Pons (tissue), 1 donor: ENCODE measurements around the gene POU4F3.
A peak's percentile ranks its signal among the peaks of the same experiment; 100 is the strongest.

Source experiments
- DNase-seq: peaks from one replicate; pipeline ENCODE4 v3.0.0-alpha.2; 2016; ENCODE audit warnings: low spot score

Gene POU4F3

GRCh38 chr5:146339715-146340259, 1.1 kb downstream of the POU4F3 start:
- DNase-seq = no peak

- DNase-seq = no peak
Observed at GRCh38 chr5:146340260-146341081, 1.8 kb downstream of the POU4F3 start.

- DNase-seq = no peak
Observed at GRCh38 chr5:146341854-146342253, 3.2 kb downstream of the POU4F3 start.

GRCh38 chr5:146342519-146342881, 3.9 kb downstream of the POU4F3 start:
- no peak for DNase-seq

- no peak for DNase-seq
Observed at GRCh38 chr5:146342882-146343865, 4.5 kb downstream of the POU4F3 start.

GRCh38 chr5:146344155-146345118, 5.8 kb downstream of the POU4F3 start:
- no peak for DNase-seq

GRCh38 chr5:146345240-146345577, 6.6 kb downstream of the POU4F3 start:
- no peak for DNase-seq

- DNase-seq = no peak
Observed at GRCh38 chr5:146345578-146346366, 7.1 kb downstream of the POU4F3 start.

GRCh38 chr5:146357126-146357525, 18.5 kb downstream of the POU4F3 start:
- no peak for DNase-seq

GRCh38 chr5:146359836-146360235, 21.2 kb downstream of the POU4F3 start:
- DNase-seq = no peak

GRCh38 chr5:146363161-146363874, 24.7 kb downstream of the POU4F3 start:
- DNase-seq = peak; percentile 18

GRCh38 chr5:146365618-146366017, 27.0 kb downstream of the POU4F3 start:
- DNase-seq = no peak

- DNase-seq = no peak
Observed at GRCh38 chr5:146366904-146367303, 28.3 kb downstream of the POU4F3 start.

- no peak for DNase-seq
Observed at GRCh38 chr5:146368137-146368536, 29.5 kb downstream of the POU4F3 start.

- DNase-seq = no peak
Observed at GRCh38 chr5:146369691-146370090, 31.1 kb downstream of the POU4F3 start.

GRCh38 chr5:146376821-146377220, 38.2 kb downstream of the POU4F3 start:
- no peak for DNase-seq

GRCh38 chr5:146378986-146379385, 40.3 kb downstream of the POU4F3 start:
- no peak for DNase-seq

- DNase-seq = no peak
Observed at GRCh38 chr5:146380714-146381113, 42.1 kb downstream of the POU4F3 start.

- DNase-seq = no peak
Observed at GRCh38 chr5:146388386-146388785, 49.7 kb downstream of the POU4F3 start.

GRCh38 chr5:146390469-146390868, 51.8 kb downstream of the POU4F3 start:
- DNase-seq = no peak
